Liver (tissue), 9 donors: Measurements from ENCODE around the gene SRGAP3. TPM values are rescaled to one million over a fixed set of nuclear protein-coding genes. Genes with fewer than 3 reads are reported as not detected.

Experiments used
- DNase-seq: peaks from one replicate; pipeline ENCODE4 v3.0.0-alpha.2; 2017; ENCODE audit warnings: low spot score
- H3K27ac ChIP-seq, 2 donors: one replicate each; pipeline ENCODE4 v1.7.0; 2013; ENCODE audit warnings: inconsistent platforms in 2 of 2, low read length in 2 of 2, control low read depth in 1 of 2, low read depth in 1 of 2, mild to moderate bottlenecking in 1 of 2
- H3K27me3 ChIP-seq, 4 donors: one replicate each; pipeline versions ENCODE4 v1.6.1 to v1.7.0; 2013; ENCODE audit warnings: low read length in 3 of 4, inconsistent platforms in 1 of 4, mild to moderate bottlenecking in 1 of 4, moderate library complexity in 1 of 4; ENCODE audit not compliant: control insufficient read depth in 4 of 4, insufficient read depth in 4 of 4
- H3K36me3 ChIP-seq, 4 donors: one replicate each; pipeline versions ENCODE4 v1.6.1 to v1.7.0; 2013; ENCODE audit warnings: low read length in 3 of 4, mild to moderate bottlenecking in 3 of 4, low read depth in 1 of 4, moderate library complexity in 1 of 4; ENCODE audit not compliant: control insufficient read depth in 4 of 4, insufficient read depth in 3 of 4
- H3K4me1 ChIP-seq, 4 donors: one replicate each; pipeline versions ENCODE4 v1.6.1 to v1.7.0; 2013; ENCODE audit warnings: low read length in 3 of 4, mild to moderate bottlenecking in 3 of 4, moderate library complexity in 1 of 4; ENCODE audit not compliant: control insufficient read depth in 4 of 4, insufficient read depth in 4 of 4
- H3K4me3 ChIP-seq, 3 donors: one replicate each; pipeline versions ENCODE4 v1.6.1 to v1.7.0; 2013; ENCODE audit warnings: low read length in 3 of 3, control low read depth in 1 of 3, low read depth in 1 of 3, mild to moderate bottlenecking in 1 of 3
- H3K9ac ChIP-seq, 2 donors: one replicate each; pipeline ENCODE4 v1.7.0; 2013; ENCODE audit warnings: low read length in 2 of 2, mild to moderate bottlenecking in 2 of 2, moderate library complexity in 2 of 2, control low read depth in 1 of 2, low read depth in 1 of 2
- H3K9me3 ChIP-seq, 4 donors: one replicate each; pipeline versions ENCODE4 v1.6.1 to v1.7.0; 2013; ENCODE audit warnings: low read length in 3 of 4; ENCODE audit not compliant: control insufficient read depth in 4 of 4
- EGR1 ChIP-seq, 2 donors: IDR thresholded peaks; 2 replicates each; pipeline ENCODE4 v1.6.1; 2016 to 2018; ENCODE audit warnings: antibody characterized with exemption in 2 of 2, low read depth in 2 of 2
- FOXA1 ChIP-seq: IDR thresholded peaks from 2 replicates; pipeline ENCODE4 v1.6.1; 2016; ENCODE audit warnings: antibody characterized with exemption
- FOXA2 ChIP-seq: IDR thresholded peaks from 2 replicates; pipeline ENCODE4 v1.6.1; 2016; ENCODE audit warnings: antibody characterized with exemption
- GABPA ChIP-seq, 2 donors: IDR thresholded peaks in 1 of 2; conservative IDR thresholded peaks in 1 of 2; 2 replicates each; pipeline ENCODE4 v1.6.1; 2016; ENCODE audit warnings: antibody characterized with exemption in 2 of 2, mild to moderate bottlenecking in 1 of 2, moderate library complexity in 1 of 2
- HNF4A ChIP-seq, 2 donors: conservative IDR thresholded peaks; 2 replicates each; pipeline ENCODE4 v1.6.1; 2016; ENCODE audit warnings: antibody characterized with exemption in 2 of 2, mild to moderate bottlenecking in 2 of 2
- HNF4G ChIP-seq: IDR thresholded peaks from 2 replicates; pipeline ENCODE4 v1.6.1; 2016; ENCODE audit warnings: antibody characterized with exemption
- JUND ChIP-seq, 2 donors: IDR thresholded peaks; 2 replicates each; pipeline ENCODE4 v1.6.1; 2016; ENCODE audit warnings: antibody characterized with exemption in 2 of 2
- NR2F2 ChIP-seq: IDR thresholded peaks from 2 replicates; pipeline ENCODE4 v1.6.1; 2016; ENCODE audit warnings: antibody characterized with exemption
- RAD21 ChIP-seq, 2 donors: IDR thresholded peaks; 2 replicates each; pipeline ENCODE4 v1.6.1; 2016; ENCODE audit warnings: antibody characterized with exemption in 2 of 2, mild to moderate bottlenecking in 2 of 2
- RXRA ChIP-seq, 2 donors: IDR thresholded peaks; 2 replicates each; pipeline ENCODE4 v1.6.1; 2017 to 2018; ENCODE audit warnings: antibody characterized with exemption in 2 of 2, mild to moderate bottlenecking in 1 of 2
- SP1 ChIP-seq: IDR thresholded peaks from 2 replicates; pipeline ENCODE4 v1.6.1; 2018; ENCODE audit warnings: antibody characterized with exemption, mild to moderate bottlenecking
- TAF1 ChIP-seq: conservative IDR thresholded peaks from 2 replicates; pipeline ENCODE4 v1.6.1; 2016; ENCODE audit warnings: antibody characterized with exemption, mild to moderate bottlenecking
- YY1 ChIP-seq: IDR thresholded peaks from 2 replicates; pipeline ENCODE4 v1.6.1; 2016; ENCODE audit warnings: antibody characterized with exemption, mild to moderate bottlenecking
- WGBS: extraction: QIAGEN DNeasy Blood & Tissue Kit; methylation state at CpG from one replicate; pipeline ENCODE4 v1.1.7; 2013; 5-methylcytosine and 5-hydroxymethylcytosine counted together
- polyA plus RNA-seq, 2 donors: library from polyadenylated mRNA; stranded (reverse) in 1 of 2; unstranded in 1 of 2; fragments of 200-250 nt in 1 of 2; fragments of >200 nt in 1 of 2; fragmentation: Nextera tagmentation in 1 of 2; extraction: Ambion mirVana in 1 of 2; gene quantifications; one replicate each; pipeline versions ENCODE4 v1.2.1 to v1.2.3, GENCODE V29; 2013 to 2015
- total RNA-seq, 2 donors: library from RNA; depleted of rRNA; stranded (reverse); fragments of >200 nt; gene quantifications; one replicate each; pipeline ENCODE4 v1.2.3, GENCODE V29; 2014
- TF ChIP-seq, protein P1 (sequence below): IDR thresholded peaks from 2 replicates; pipeline ENCODE4 v1.6.1; 2016; ENCODE audit warnings: antibody characterized with exemption, mild to moderate bottlenecking
- TF ChIP-seq, protein P2 (sequence below): IDR thresholded peaks from 2 replicates; pipeline ENCODE4 v1.6.1; 2016; ENCODE audit warnings: antibody characterized with exemption
- TF ChIP-seq, protein P3 (sequence below): fragments of 150-350 bp; IDR thresholded peaks from 2 replicates; pipeline ENCODE4 v1.5.1; 2017; ENCODE audit warnings: improper control_type of control experiment, low read depth, low read length; ENCODE audit not compliant: missing input control
- TF ChIP-seq, protein P4 (sequence below): IDR thresholded peaks from 2 replicates; pipeline ENCODE4 v1.6.1; 2016; ENCODE audit warnings: antibody characterized with exemption
- TF ChIP-seq, protein P5 (sequence below): IDR thresholded peaks from 2 replicates; pipeline ENCODE4 v1.6.1; 2016; ENCODE audit warnings: antibody characterized with exemption
- donor health status: healthy.
- donor health status: healthy.
- donor health status: healthy.
- donor health status: healthy.
- donor health status: healthy.

SRGAP3 gene
- total and polyA plus RNA-seq, 4 donors = 0.61 to 4.2 (median 1.6) TPM

DNA sequence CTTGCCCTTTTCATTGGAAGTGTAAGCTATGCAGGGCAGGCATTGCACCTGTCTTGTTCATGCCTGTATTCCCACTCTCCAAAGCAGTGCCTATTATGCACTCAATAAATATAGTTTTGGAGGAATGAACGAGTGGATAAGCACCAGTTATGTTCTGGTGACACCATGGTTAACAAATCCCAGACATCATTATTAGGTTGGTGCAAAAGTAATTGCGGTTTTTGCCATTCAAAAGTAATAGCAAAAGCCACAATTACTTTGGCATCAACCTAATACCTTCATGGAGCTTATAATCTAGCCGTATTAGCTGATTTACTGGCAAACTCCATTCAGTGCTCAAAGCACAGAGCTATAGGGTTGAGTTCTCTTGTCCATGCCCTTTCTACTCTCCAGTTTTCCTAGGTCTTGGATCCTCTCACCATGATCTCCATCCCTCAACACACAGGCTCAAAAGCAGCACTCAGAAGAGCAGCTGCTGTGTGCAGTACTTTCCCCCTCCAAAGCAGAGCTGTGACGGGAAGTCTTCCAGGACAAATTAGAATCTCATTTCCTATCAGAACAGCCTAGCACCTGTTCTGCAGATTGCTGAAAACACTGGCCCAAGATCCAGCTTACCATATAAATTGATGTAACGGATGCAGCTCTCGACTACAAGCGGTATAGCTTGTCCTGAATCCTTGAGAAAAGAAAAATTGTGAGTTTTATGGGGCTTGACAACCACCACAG lies 223.0 kb downstream of the SRGAP3 start:
- H3K9ac ChIP-seq = no peak overlapping the region
- no peaks in the 10 kb centered on the region for H3K27me3 ChIP-seq
- no peaks in the 10 kb centered on the region for H3K36me3 ChIP-seq
- no peak overlapping the region for H3K27ac ChIP-seq
- no peak overlapping the region for H3K4me3 ChIP-seq
- WGBS = 93% methylated on average over 7 of the region's 7 CpGs
- no peak for DNase-seq
- no peak for TF ChIP-seq YY1
- TF ChIP-seq JUND (IDR thresholded peaks at IDR 0.05) = no peak
- TF ChIP-seq SP1 = no peak
- TF ChIP-seq, protein P1, sequence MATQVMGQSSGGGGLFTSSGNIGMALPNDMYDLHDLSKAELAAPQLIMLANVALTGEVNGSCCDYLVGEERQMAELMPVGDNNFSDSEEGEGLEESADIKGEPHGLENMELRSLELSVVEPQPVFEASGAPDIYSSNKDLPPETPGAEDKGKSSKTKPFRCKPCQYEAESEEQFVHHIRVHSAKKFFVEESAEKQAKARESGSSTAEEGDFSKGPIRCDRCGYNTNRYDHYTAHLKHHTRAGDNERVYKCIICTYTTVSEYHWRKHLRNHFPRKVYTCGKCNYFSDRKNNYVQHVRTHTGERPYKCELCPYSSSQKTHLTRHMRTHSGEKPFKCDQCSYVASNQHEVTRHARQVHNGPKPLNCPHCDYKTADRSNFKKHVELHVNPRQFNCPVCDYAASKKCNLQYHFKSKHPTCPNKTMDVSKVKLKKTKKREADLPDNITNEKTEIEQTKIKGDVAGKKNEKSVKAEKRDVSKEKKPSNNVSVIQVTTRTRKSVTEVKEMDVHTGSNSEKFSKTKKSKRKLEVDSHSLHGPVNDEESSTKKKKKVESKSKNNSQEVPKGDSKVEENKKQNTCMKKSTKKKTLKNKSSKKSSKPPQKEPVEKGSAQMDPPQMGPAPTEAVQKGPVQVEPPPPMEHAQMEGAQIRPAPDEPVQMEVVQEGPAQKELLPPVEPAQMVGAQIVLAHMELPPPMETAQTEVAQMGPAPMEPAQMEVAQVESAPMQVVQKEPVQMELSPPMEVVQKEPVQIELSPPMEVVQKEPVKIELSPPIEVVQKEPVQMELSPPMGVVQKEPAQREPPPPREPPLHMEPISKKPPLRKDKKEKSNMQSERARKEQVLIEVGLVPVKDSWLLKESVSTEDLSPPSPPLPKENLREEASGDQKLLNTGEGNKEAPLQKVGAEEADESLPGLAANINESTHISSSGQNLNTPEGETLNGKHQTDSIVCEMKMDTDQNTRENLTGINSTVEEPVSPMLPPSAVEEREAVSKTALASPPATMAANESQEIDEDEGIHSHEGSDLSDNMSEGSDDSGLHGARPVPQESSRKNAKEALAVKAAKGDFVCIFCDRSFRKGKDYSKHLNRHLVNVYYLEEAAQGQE = no peak
- H3K4me1 ChIP-seq = no peaks in the 10 kb centered on the region
- no peaks in the 10 kb centered on the region for H3K9me3 ChIP-seq

DNA sequence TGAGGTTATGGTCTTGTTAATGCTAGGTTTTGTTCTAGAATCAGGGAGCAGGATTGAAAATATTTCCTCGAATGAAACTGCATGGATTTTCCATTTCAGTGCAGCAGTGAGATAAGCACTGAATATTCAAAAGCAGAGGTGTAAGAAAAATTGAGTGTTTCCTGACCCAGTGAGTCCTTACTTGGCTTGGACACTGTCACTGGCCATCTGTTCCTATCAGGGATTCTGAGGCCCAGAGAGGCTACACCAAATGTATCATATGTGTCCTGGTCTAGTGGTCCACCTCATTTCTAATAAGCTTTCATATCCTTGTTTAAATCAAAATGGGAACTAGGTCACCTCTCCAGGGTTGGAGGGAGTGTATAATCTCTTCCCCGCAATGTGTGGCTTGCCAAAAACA lies 225.1 kb downstream of the SRGAP3 start:
- H3K9me3 ChIP-seq = no peaks in the 10 kb centered on the region
- no peak for TF ChIP-seq HNF4A (conservative IDR thresholded peaks at IDR 0.05)
- no peak for TF ChIP-seq FOXA1
- TF ChIP-seq, protein P2, sequence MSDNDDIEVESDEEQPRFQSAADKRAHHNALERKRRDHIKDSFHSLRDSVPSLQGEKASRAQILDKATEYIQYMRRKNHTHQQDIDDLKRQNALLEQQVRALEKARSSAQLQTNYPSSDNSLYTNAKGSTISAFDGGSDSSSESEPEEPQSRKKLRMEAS = no peak
- no peak for TF ChIP-seq HNF4G
- TF ChIP-seq EGR1 (IDR thresholded peaks at IDR 0.05; ENCODE audit: low read depth in 2 of 2) = no peak
- TF ChIP-seq, protein P3, sequence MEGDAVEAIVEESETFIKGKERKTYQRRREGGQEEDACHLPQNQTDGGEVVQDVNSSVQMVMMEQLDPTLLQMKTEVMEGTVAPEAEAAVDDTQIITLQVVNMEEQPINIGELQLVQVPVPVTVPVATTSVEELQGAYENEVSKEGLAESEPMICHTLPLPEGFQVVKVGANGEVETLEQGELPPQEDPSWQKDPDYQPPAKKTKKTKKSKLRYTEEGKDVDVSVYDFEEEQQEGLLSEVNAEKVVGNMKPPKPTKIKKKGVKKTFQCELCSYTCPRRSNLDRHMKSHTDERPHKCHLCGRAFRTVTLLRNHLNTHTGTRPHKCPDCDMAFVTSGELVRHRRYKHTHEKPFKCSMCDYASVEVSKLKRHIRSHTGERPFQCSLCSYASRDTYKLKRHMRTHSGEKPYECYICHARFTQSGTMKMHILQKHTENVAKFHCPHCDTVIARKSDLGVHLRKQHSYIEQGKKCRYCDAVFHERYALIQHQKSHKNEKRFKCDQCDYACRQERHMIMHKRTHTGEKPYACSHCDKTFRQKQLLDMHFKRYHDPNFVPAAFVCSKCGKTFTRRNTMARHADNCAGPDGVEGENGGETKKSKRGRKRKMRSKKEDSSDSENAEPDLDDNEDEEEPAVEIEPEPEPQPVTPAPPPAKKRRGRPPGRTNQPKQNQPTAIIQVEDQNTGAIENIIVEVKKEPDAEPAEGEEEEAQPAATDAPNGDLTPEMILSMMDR = no peak
- TF ChIP-seq RXRA (IDR thresholded peaks at IDR 0.05) = no peak
- TF ChIP-seq NR2F2 = no peak
- no peak for TF ChIP-seq JUND (IDR thresholded peaks at IDR 0.05)
- TF ChIP-seq RAD21 (IDR thresholded peaks at IDR 0.05) = no peak
- TF ChIP-seq SP1 = no peak
- TF ChIP-seq, protein P4, sequence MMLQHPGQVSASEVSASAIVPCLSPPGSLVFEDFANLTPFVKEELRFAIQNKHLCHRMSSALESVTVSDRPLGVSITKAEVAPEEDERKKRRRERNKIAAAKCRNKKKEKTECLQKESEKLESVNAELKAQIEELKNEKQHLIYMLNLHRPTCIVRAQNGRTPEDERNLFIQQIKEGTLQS = no peak
- TF ChIP-seq, protein P1 = no peak
- TF ChIP-seq, protein P5, sequence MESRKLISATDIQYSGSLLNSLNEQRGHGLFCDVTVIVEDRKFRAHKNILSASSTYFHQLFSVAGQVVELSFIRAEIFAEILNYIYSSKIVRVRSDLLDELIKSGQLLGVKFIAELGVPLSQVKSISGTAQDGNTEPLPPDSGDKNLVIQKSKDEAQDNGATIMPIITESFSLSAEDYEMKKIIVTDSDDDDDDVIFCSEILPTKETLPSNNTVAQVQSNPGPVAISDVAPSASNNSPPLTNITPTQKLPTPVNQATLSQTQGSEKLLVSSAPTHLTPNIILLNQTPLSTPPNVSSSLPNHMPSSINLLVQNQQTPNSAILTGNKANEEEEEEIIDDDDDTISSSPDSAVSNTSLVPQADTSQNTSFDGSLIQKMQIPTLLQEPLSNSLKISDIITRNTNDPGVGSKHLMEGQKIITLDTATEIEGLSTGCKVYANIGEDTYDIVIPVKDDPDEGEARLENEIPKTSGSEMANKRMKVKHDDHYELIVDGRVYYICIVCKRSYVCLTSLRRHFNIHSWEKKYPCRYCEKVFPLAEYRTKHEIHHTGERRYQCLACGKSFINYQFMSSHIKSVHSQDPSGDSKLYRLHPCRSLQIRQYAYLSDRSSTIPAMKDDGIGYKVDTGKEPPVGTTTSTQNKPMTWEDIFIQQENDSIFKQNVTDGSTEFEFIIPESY = no peak
- no peak for TF ChIP-seq GABPA (IDR thresholded peaks at IDR 0.05 in 1 of 2, conservative IDR thresholded peaks at IDR 0.05 in 1 of 2)
- no peak for TF ChIP-seq TAF1
- no peak for TF ChIP-seq YY1
- no peak for TF ChIP-seq FOXA2
- no peak overlapping the region for H3K4me3 ChIP-seq
- no peaks in the 10 kb centered on the region for H3K27me3 ChIP-seq
- H3K9ac ChIP-seq = no peak overlapping the region
- no peak for DNase-seq
- H3K36me3 ChIP-seq = no peaks in the 10 kb centered on the region
- H3K4me1 ChIP-seq = no peaks in the 10 kb centered on the region
- H3K27ac ChIP-seq = no peak overlapping the region
- WGBS = 91% methylated on average over 2 of the region's 2 CpGs
